Astrocyte (in vitro differentiated cells and primary cell): Measurements from ENCODE around the gene BCL2L1. TPM values are rescaled to one million over a fixed set of nuclear protein-coding genes. Genes with fewer than 3 reads are reported as not detected.

Experiments used
- DNase-seq: peaks from one replicate; pipeline ENCODE4 v3.0.0-alpha.2; 2010; ENCODE audit warnings: low read depth
- FAIRE-seq: peaks from 2 replicates; lab custom pipeline; 2011; peaks lifted over from hg19 to GRCh38; lab: Jason Lieb, UNC
- H2AFZ ChIP-seq: 2 replicates; pipeline ENCODE4 v1.6.0; 2012; ENCODE audit warnings: low read depth, low read length, inconsistent platforms
- H3K27ac ChIP-seq: 2 replicates; pipeline ENCODE4 v1.5.1; 2011; ENCODE audit warnings: low read depth, low read length, inconsistent platforms
- H3K27me3 ChIP-seq: 2 replicates; pipeline ENCODE4 v1.6.0; 2011; ENCODE audit warnings: low read length, inconsistent platforms; ENCODE audit not compliant: insufficient read depth
- H3K36me3 ChIP-seq: 2 replicates; pipeline ENCODE4 v1.5.1; 2011; ENCODE audit warnings: low read length, inconsistent platforms; ENCODE audit not compliant: insufficient read depth
- H3K4me1 ChIP-seq: 2 replicates; pipeline ENCODE4 v1.5.1; 2011; ENCODE audit warnings: low read length, inconsistent platforms; ENCODE audit not compliant: insufficient read depth
- H3K4me2 ChIP-seq: 2 replicates; pipeline ENCODE4 v1.6.0; 2012; ENCODE audit warnings: low read length, inconsistent platforms
- H3K4me3 ChIP-seq: 2 replicates; pipeline ENCODE4 v1.5.1; 2011; ENCODE audit warnings: low read depth, mild to moderate bottlenecking, low read length, inconsistent platforms; ENCODE audit not compliant: insufficient read depth
- H3K79me2 ChIP-seq: 2 replicates; pipeline ENCODE4 v1.6.0; 2012; ENCODE audit warnings: mild to moderate bottlenecking, low read length, inconsistent platforms; ENCODE audit not compliant: insufficient read depth
- H3K9ac ChIP-seq: 2 replicates; pipeline ENCODE4 v1.6.0; 2012; ENCODE audit warnings: mild to moderate bottlenecking, low read length, inconsistent platforms
- H3K9me3 ChIP-seq: 2 replicates; pipeline ENCODE4 v1.5.1; 2012; ENCODE audit warnings: low read depth, mild to moderate bottlenecking, low read length, inconsistent platforms; ENCODE audit not compliant: insufficient read depth
- H4K20me1 ChIP-seq: 2 replicates; pipeline ENCODE4 v1.6.0; 2012; ENCODE audit warnings: low read length, inconsistent platforms; ENCODE audit not compliant: insufficient read depth
- H3K27ac Mint-ChIP-seq: one replicate; pipeline ENCODE4 v1.8.0; 2021; ENCODE audit warnings: mild to moderate bottlenecking, mixed read lengths; ENCODE audit not compliant: unreplicated experiment
- H3K27me3 Mint-ChIP-seq: one replicate; pipeline ENCODE4 v1.8.0; 2021; ENCODE audit warnings: low read depth, mixed read lengths; ENCODE audit not compliant: unreplicated experiment
- H3K36me3 Mint-ChIP-seq: one replicate; pipeline ENCODE4 v1.8.0; 2021; ENCODE audit warnings: low read depth, mixed read lengths; ENCODE audit not compliant: unreplicated experiment
- H3K4me1 Mint-ChIP-seq: one replicate; pipeline ENCODE4 v1.8.0; 2021; ENCODE audit warnings: low read depth, mixed read lengths; ENCODE audit not compliant: unreplicated experiment
- H3K4me3 Mint-ChIP-seq: one replicate; pipeline ENCODE4 v1.8.0; 2021; ENCODE audit warnings: mild to moderate bottlenecking, moderate library complexity, mixed read lengths; ENCODE audit not compliant: unreplicated experiment
- H3K9me3 Mint-ChIP-seq: one replicate; pipeline ENCODE4 v1.8.0; 2021; ENCODE audit warnings: mild to moderate bottlenecking, mixed read lengths; ENCODE audit not compliant: unreplicated experiment
- EZH2 ChIP-seq: IDR thresholded peaks from 2 replicates; pipeline ENCODE4 v1.6.1; 2012; ENCODE audit warnings: mild to moderate bottlenecking, low read length, inconsistent platforms; ENCODE audit not compliant: insufficient read depth
- total RNA-seq: library from RNA; stranded (reverse); gene quantifications from 2 replicates; pipeline ENCODE4 v1.2.1, GENCODE V29; 2021
- TF ChIP-seq, protein P1 (sequence below): IDR thresholded peaks from 2 replicates; pipeline ENCODE4 v1.5.1; 2011; ENCODE audit warnings: low read depth, mild to moderate bottlenecking, inconsistent platforms, low read length, moderate library complexity; ENCODE audit not compliant: insufficient read depth

BCL2L1 gene
- total RNA-seq, 1 donor from 2014 or later: 149 TPM

DNA sequence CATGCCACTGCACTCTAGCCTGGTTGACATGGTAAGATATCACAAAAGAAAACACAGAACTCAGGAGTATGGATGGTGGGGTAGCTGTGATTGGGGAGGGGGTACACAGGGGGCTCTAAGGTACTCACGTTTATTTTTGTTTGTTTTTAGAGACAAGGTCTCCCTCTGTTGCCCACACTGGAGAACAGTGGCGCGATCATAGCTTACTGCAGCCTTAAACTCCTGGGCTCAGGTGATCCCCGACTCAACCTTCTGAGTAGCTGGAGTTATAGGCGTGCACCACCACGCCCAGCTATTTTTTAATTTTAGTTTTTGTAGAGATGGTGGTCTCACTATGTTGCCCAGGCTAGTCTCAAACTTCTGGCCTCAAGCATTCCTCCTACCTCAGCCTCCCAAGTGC is 29.3 kb downstream of the BCL2L1 start:
- DNase-seq (no peak), FAIRE-seq (no peak)
- TF ChIP-seq, protein P1, sequence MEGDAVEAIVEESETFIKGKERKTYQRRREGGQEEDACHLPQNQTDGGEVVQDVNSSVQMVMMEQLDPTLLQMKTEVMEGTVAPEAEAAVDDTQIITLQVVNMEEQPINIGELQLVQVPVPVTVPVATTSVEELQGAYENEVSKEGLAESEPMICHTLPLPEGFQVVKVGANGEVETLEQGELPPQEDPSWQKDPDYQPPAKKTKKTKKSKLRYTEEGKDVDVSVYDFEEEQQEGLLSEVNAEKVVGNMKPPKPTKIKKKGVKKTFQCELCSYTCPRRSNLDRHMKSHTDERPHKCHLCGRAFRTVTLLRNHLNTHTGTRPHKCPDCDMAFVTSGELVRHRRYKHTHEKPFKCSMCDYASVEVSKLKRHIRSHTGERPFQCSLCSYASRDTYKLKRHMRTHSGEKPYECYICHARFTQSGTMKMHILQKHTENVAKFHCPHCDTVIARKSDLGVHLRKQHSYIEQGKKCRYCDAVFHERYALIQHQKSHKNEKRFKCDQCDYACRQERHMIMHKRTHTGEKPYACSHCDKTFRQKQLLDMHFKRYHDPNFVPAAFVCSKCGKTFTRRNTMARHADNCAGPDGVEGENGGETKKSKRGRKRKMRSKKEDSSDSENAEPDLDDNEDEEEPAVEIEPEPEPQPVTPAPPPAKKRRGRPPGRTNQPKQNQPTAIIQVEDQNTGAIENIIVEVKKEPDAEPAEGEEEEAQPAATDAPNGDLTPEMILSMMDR: no peak
- TF ChIP-seq EZH2: no peak
- Histone ChIP-seq H3K36me3 (peaks cover 4% of the 10 kb centered on the region), H3K9ac (no peak overlapping the region), H2AFZ (no peak overlapping the region), H3K4me2 (no peak overlapping the region), H3K4me1 (peaks cover 14% of the 10 kb centered on the region), H3K27ac (no peak overlapping the region), H3K9me3 (no peaks in the 10 kb centered on the region), H3K4me3 (no peak overlapping the region), H3K27me3 (no peaks in the 10 kb centered on the region), H3K79me2 (peaks cover 89% of the 10 kb centered on the region), H4K20me1 (peaks cover 29% of the 10 kb centered on the region)
- no peak overlapping the region for H3K27ac Mint-ChIP-seq
- no peaks in the 10 kb centered on the region for H3K9me3 Mint-ChIP-seq
- no peaks in the 10 kb centered on the region for H3K27me3 Mint-ChIP-seq
- peaks cover 29% of the 10 kb centered on the region for H3K36me3 Mint-ChIP-seq
- peaks cover 52% of the 10 kb centered on the region for H3K4me1 Mint-ChIP-seq
- H3K4me3 Mint-ChIP-seq: no peak overlapping the region

DNA sequence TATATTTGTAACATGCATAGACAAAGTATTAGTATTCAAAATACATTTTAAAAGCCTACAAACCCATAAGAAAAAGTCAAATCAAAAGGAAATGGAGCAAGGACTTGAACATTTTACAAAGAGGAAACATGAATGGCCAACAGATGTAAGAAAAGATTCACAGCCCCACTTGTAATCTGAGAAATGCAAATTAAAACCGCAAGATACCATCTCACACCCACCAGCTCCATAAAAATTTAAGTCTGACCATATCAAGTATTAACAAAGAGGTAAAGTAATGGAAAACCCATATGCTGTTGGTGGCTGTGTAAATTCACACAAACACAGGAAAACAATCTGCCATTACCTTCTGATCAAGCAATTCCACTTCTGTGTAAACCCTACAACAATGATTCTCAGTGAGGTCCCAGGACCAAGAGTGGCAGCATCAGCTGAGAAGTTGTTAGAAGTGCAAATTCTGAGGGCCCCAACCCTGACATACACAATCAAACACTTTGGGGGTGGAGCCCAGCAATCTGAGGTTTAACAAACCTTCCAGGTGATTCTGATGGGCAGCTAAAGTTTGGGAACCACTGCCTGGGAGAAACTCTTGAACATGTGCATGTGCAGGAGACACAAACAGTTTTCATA is 30.9 kb downstream of the BCL2L1 start:
- peaks cover 13% of the 10 kb centered on the region for H3K4me1 ChIP-seq
- H2AFZ ChIP-seq: no peak overlapping the region
- peaks cover 87% of the 10 kb centered on the region for H3K79me2 ChIP-seq
- peaks cover 47% of the 10 kb centered on the region for H3K4me1 Mint-ChIP-seq
- H3K27me3 Mint-ChIP-seq: no peaks in the 10 kb centered on the region
- peak overlapping the region; percentile 30 for H3K27ac Mint-ChIP-seq
- H3K9me3 ChIP-seq: no peaks in the 10 kb centered on the region
- H3K27ac ChIP-seq: peak overlapping the region; percentile 24
- no peaks in the 10 kb centered on the region for H3K27me3 ChIP-seq
- no peak overlapping the region for H3K9ac ChIP-seq
- no peak for FAIRE-seq
- DNase-seq: peak; percentile 80
- H3K4me2 ChIP-seq: peak overlapping the region; percentile 20
- H3K36me3 Mint-ChIP-seq: peaks cover 35% of the 10 kb centered on the region
- peaks cover 5% of the 10 kb centered on the region for H3K36me3 ChIP-seq
- no peak overlapping the region for H3K4me3 ChIP-seq
- H3K4me3 Mint-ChIP-seq: no peak overlapping the region
- TF ChIP-seq, protein P1: no peak
- no peak for TF ChIP-seq EZH2
- no peaks in the 10 kb centered on the region for H3K9me3 Mint-ChIP-seq
- H4K20me1 ChIP-seq: peaks cover 34% of the 10 kb centered on the region

DNA sequence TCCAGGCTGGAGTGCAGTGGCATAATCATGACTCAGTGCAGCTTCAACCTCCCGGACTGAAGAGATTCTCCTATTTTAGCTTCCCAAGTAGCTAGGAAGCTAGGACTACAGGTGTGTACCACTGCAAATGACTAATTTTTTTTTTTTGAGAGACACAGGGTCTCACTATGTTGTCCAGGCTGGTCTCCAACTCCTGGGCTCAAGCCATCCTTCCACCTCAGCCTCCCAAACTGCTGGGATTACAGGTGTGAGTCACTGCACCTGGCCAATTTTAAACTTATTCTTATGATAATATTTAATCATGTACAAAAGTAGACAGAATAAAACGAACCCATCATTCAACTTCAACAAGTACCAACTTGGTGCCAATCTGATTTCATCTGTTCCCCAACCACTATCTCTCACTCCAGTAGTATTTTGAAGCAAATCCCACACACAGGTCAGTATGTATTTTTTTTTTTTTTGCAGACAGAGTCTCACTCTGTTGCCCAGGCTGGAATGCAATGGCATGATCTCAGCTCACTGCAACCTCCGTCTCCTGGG is 32.5 kb downstream of the BCL2L1 start:
- Histone ChIP-seq H3K27ac (no peak overlapping the region), H3K79me2 (peaks cover 88% of the 10 kb centered on the region), H2AFZ (no peak overlapping the region), H4K20me1 (peaks cover 44% of the 10 kb centered on the region), H3K9ac (no peak overlapping the region), H3K4me1 (peaks cover 4% of the 10 kb centered on the region), H3K4me2 (no peak overlapping the region), H3K27me3 (no peaks in the 10 kb centered on the region), H3K9me3 (no peaks in the 10 kb centered on the region), H3K4me3 (no peak overlapping the region), H3K36me3 (peaks cover 11% of the 10 kb centered on the region)
- Mint-ChIP-seq H3K27me3 (no peaks in the 10 kb centered on the region), H3K9me3 (no peaks in the 10 kb centered on the region), H3K4me1 (peaks cover 35% of the 10 kb centered on the region), H3K27ac (peak overlapping the region; percentile 0), H3K36me3 (peaks cover 36% of the 10 kb centered on the region), H3K4me3 (no peak overlapping the region)
- TF ChIP-seq EZH2: no peak
- TF ChIP-seq, protein P1: no peak
- FAIRE-seq (no peak), DNase-seq (no peak)
